CD14-positive monocyte (primary cell): Measurements from ENCODE around the gene ATF1. TPM values are rescaled to one million over a fixed set of nuclear protein-coding genes. Genes with fewer than 3 reads are reported as not detected.
A peak's percentile ranks its signal among the peaks of the same experiment; 100 is the strongest.

Source experiments
- DNase-seq, 3 donors: peaks; one replicate each; pipeline ENCODE4 v3.0.0-alpha.2; 2011 to 2022
- H2AFZ ChIP-seq: 2 replicates; pipeline ENCODE4 v1.6.0; 2012; ENCODE audit warnings: mild to moderate bottlenecking, low read depth, low read length, inconsistent platforms; ENCODE audit not compliant: insufficient read depth, poor library complexity, severe bottlenecking
- H3K27ac ChIP-seq, 2 donors: 1 replicate in 1 of 2; 2 replicates in 1 of 2; pipeline ENCODE4 v1.5.1; 2012 to 2013; ENCODE audit warnings: low read length in 2 of 2, control low read depth in 1 of 2, inconsistent platforms in 1 of 2, low read depth in 1 of 2, mild to moderate bottlenecking in 1 of 2
- H3K27me3 ChIP-seq, 2 donors: one replicate each; pipeline versions ENCODE4 v1.6.0 to v1.6.1; 2011 to 2013; ENCODE audit warnings: low read length in 2 of 2; ENCODE audit not compliant: control insufficient read depth in 2 of 2, insufficient read depth in 2 of 2
- H3K36me3 ChIP-seq, 2 donors: replicated peaks in 1 of 2; 1 replicate in 1 of 2; 2 replicates in 1 of 2; pipeline versions ENCODE4 v1.5.1 to v1.6.1; 2012 to 2013; ENCODE audit warnings: low read length in 2 of 2, control low read depth in 1 of 2, inconsistent platforms in 1 of 2, mild to moderate bottlenecking in 1 of 2; ENCODE audit not compliant: insufficient read depth in 2 of 2, control insufficient read depth in 1 of 2
- H3K4me1 ChIP-seq, 2 donors: 1 replicate in 1 of 2; 2 replicates in 1 of 2; pipeline versions ENCODE4 v1.5.1 to v1.6.1; 2012 to 2013; ENCODE audit warnings: low read length in 2 of 2, control low read depth in 1 of 2, inconsistent platforms in 1 of 2, mild to moderate bottlenecking in 1 of 2, moderate library complexity in 1 of 2; ENCODE audit not compliant: insufficient read depth in 2 of 2, control insufficient read depth in 1 of 2
- H3K4me2 ChIP-seq: replicated peaks from 2 replicates; pipeline ENCODE3; 2012; ENCODE audit warnings: low read length, moderate library complexity, mild to moderate bottlenecking; ENCODE audit not compliant: poor library complexity, severe bottlenecking; ENCODE audit errors: extremely low read depth
- H3K4me3 ChIP-seq, 3 experiments: fragments of 200-600 bp in 1 of 3; sonication (generic) in 1 of 3; replicated peaks in 1 of 3; 1 replicate in 2 of 3; 2 replicates in 1 of 3; pipeline ENCODE4 v1.5.1; 2011 to 2013; ENCODE audit warnings: low read length in 3 of 3, mild to moderate bottlenecking in 3 of 3, control low read depth in 2 of 3, low read depth in 2 of 3, inconsistent platforms in 1 of 3, moderate library complexity in 1 of 3
- H3K79me2 ChIP-seq: 2 replicates; pipeline ENCODE4 v1.6.0; 2012; ENCODE audit warnings: mild to moderate bottlenecking, control low read depth, inconsistent platforms, low read length, moderate library complexity; ENCODE audit not compliant: insufficient read depth
- H3K9ac ChIP-seq: 2 replicates; pipeline ENCODE4 v1.6.0; 2017; ENCODE audit warnings: low read length, mild to moderate bottlenecking; ENCODE audit not compliant: insufficient read depth, poor library complexity, severe bottlenecking
- H3K9me3 ChIP-seq, 2 donors: replicated peaks in 1 of 2; 1 replicate in 1 of 2; 2 replicates in 1 of 2; pipeline versions ENCODE4 v1.5.1 to v1.6.1; 2012 to 2013; ENCODE audit warnings: low read length in 2 of 2, control low read depth in 1 of 2; ENCODE audit not compliant: control insufficient read depth in 1 of 2, insufficient read depth in 1 of 2
- H4K20me1 ChIP-seq: 2 replicates; pipeline ENCODE4 v1.6.0; 2012; ENCODE audit warnings: mild to moderate bottlenecking, low read length, control low read depth, moderate library complexity; ENCODE audit not compliant: insufficient read depth
- H3K27ac Mint-ChIP-seq, 7 donors: one replicate each; pipeline ENCODE4 v1.8.0; 2020; ENCODE audit warnings: mild to moderate bottlenecking in 7 of 7, mixed read lengths in 7 of 7, moderate library complexity in 6 of 7, inconsistent platforms in 2 of 7
- H3K27me3 Mint-ChIP-seq, 3 donors: one replicate each; pipeline ENCODE4 v1.8.0; 2021 to 2022; ENCODE audit warnings: low read depth in 3 of 3, mild to moderate bottlenecking in 3 of 3, mixed read lengths in 3 of 3, moderate library complexity in 3 of 3, inconsistent platforms in 1 of 3
- H3K36me3 Mint-ChIP-seq, 2 donors: one replicate each; pipeline ENCODE4 v1.8.0; 2020; ENCODE audit warnings: mixed read lengths in 2 of 2, inconsistent platforms in 1 of 2, mild to moderate bottlenecking in 1 of 2
- H3K4me1 Mint-ChIP-seq: one replicate; pipeline ENCODE4 v1.8.0; 2020; ENCODE audit warnings: mild to moderate bottlenecking, mixed read lengths
- H3K4me3 Mint-ChIP-seq, 2 donors: one replicate each; pipeline ENCODE4 v1.8.0; 2020; ENCODE audit warnings: mild to moderate bottlenecking in 2 of 2, mixed read lengths in 2 of 2, moderate library complexity in 1 of 2
- H3K9me3 Mint-ChIP-seq, 7 donors: one replicate each; pipeline ENCODE4 v1.8.0; 2020 to 2022; ENCODE audit warnings: mixed read lengths in 7 of 7, mild to moderate bottlenecking in 6 of 7, moderate library complexity in 6 of 7, inconsistent platforms in 2 of 7
- WGBS: methylation state at CpG from one replicate; pipeline ENCODE4 v1.1.5; 2013; ENCODE audit warnings: missing lambda C conversion rate; ENCODE audit not compliant: insufficient coverage; 5-methylcytosine and 5-hydroxymethylcytosine counted together
- intact Hi-C, 2 donors: fragments of 100-400 bp; cut with micrococcal nuclease; formaldehyde crosslinking; loops; one replicate each; pipeline versions ENCODE4 v1.15.0 to v1.15.1; 2023
- polyA plus RNA-seq, 3 donors: library from polyadenylated mRNA; depleted of rRNA in 1 of 3; unstranded in 2 of 3; stranded (reverse) in 1 of 3; fragments of 300-500 nt in 2 of 3; fragments of >200 nt in 1 of 3; fragmentation: Illumina TruSeq in 2 of 3; gene quantifications; 1 replicate in 2 of 3; 2 replicates in 1 of 3; pipeline ENCODE4 v1.2.3, GENCODE V29; 2012 to 2021
- TF ChIP-seq, protein P1 (sequence below): fragments of 200-600 bp; IDR thresholded peaks from one replicate; pipeline ENCODE4 v1.8.0; 2022; ENCODE audit warnings: antibody characterized with exemption, mild to moderate bottlenecking

Gene ATF1
- polyA plus RNA-seq, 3 donors: 12.6 to 21.9 (median 21.5) TPM

DNA sequence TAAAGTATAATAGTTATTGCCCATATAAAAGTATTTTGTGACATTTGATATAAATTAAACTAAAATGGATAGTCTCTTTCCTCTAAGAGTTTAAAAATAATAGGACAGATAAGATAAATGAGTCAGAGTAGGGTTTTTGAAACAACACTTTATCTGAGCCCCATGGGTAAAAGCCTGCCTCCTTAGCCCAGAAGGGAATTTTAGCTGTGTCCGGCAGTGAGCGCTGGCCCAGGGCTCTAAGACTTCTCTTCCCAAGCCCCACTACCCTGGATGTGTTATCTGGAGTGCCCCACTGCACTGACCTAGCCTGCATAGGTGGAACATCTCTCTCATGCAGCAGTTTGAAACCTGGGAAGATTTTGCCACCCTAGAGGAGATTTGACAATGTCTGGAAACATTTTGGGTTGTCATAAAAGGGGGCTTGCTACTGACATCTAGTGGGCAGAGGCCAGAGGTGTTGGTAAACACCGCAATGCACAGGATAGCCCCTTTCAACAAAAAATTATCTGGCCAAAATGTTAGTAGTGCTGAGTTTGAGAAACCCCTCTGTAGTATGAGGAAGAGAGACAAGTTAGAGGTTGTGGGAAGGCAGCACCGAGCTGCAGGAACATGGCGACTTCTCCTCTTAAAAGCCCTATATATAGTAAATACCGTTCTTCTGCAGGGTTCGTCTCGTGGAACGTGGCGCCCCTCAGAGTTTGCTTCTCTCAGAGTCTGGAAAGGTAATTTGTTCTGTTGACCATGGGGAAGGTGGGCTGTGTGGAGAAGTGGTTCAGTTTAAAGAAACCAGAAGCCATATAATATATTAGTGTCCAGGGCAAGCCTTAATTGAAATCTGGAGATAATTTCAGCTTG lies 29.3 kb upstream of the ATF1 start:
- H3K4me3 Mint-ChIP-seq: no peak overlapping the region

GRCh38 chr12:50739611-50740010 lies 24.3 kb upstream of the ATF1 start:
- Histone ChIP-seq H3K79me2 (no peaks in the 10 kb centered on the region), H3K27me3 (no peaks in the 10 kb centered on the region), H3K9ac (no peak overlapping the region), H4K20me1 (no peaks in the 10 kb centered on the region), H3K9me3 (no peaks in the 10 kb centered on the region), H3K4me1 (peaks cover 0 to 1% of the 10 kb centered on the region in 2 donors), H3K36me3 (peaks cover 82 to 99% of the 10 kb centered on the region in 2 donors), H2AFZ (no peak overlapping the region), H3K4me2 (no peak overlapping the region), H3K27ac (no peak overlapping the region), H3K4me3 (no peak overlapping the region)
- TF ChIP-seq, protein P1, sequence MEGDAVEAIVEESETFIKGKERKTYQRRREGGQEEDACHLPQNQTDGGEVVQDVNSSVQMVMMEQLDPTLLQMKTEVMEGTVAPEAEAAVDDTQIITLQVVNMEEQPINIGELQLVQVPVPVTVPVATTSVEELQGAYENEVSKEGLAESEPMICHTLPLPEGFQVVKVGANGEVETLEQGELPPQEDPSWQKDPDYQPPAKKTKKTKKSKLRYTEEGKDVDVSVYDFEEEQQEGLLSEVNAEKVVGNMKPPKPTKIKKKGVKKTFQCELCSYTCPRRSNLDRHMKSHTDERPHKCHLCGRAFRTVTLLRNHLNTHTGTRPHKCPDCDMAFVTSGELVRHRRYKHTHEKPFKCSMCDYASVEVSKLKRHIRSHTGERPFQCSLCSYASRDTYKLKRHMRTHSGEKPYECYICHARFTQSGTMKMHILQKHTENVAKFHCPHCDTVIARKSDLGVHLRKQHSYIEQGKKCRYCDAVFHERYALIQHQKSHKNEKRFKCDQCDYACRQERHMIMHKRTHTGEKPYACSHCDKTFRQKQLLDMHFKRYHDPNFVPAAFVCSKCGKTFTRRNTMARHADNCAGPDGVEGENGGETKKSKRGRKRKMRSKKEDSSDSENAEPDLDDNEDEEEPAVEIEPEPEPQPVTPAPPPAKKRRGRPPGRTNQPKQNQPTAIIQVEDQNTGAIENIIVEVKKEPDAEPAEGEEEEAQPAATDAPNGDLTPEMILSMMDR: no peak
- DNase-seq: no peak
- Mint-ChIP-seq H3K36me3 (peaks cover 91 to 99% of the 10 kb centered on the region in 2 donors), H3K4me3 (no peak overlapping the region), H3K4me1 (peaks cover 2% of the 10 kb centered on the region), H3K27me3 (peaks cover 0 to 4% (median 0%) of the 10 kb centered on the region in 3 donors), H3K9me3 (no peaks in the 10 kb centered on the region), H3K27ac (no peak overlapping the region)
- intact Hi-C loops: no loop called here
- WGBS: 100% methylated on average over 5 of the region's 7 CpGs

More for the DNA sequence above, 29.3 kb upstream of the ATF1 start:
- Mint-ChIP-seq H3K9me3 (no peaks in the 10 kb centered on the region), H3K36me3 (peaks cover 91 to 98% of the 10 kb centered on the region in 2 donors), H3K4me1 (no peaks in the 10 kb centered on the region), H3K27me3 (peaks cover 0 to 2% (median 0%) of the 10 kb centered on the region in 3 donors), H3K27ac (peak overlapping the region in 1 of 7 donors; percentile 9)
- DNase-seq: no peak
- H3K9me3 ChIP-seq: no peaks in the 10 kb centered on the region
- intact Hi-C loops: no loop called here
- no peak overlapping the region for H3K9ac ChIP-seq
- no peaks in the 10 kb centered on the region for H4K20me1 ChIP-seq
- no peaks in the 10 kb centered on the region for H3K27me3 ChIP-seq
- WGBS: no CpG with 5 or more reads among the region's 10 CpGs
- H3K4me3 ChIP-seq: no peak overlapping the region
- peaks cover 87 to 99% of the 10 kb centered on the region in 2 donors for H3K36me3 ChIP-seq
- H3K79me2 ChIP-seq: no peaks in the 10 kb centered on the region
- no peak overlapping the region for H3K27ac ChIP-seq
- no peak overlapping the region for H3K4me2 ChIP-seq
- H3K4me1 ChIP-seq: no peaks in the 10 kb centered on the region
- no peak overlapping the region for H2AFZ ChIP-seq
- TF ChIP-seq, protein P1: peak; percentile 45
